ENCODE data around the gene USH1C. TPM values are rescaled to one million over a fixed set of nuclear protein-coding genes. Genes with fewer than 3 reads are reported as not detected.

USH1C gene
- total RNA-seq, 1 experiment from 2014 or later, result 1.0 TPM

GRCh38 chr11:17475666-17476316 is 68.4 kb downstream of the USH1C start:
- H2BK15ac ChIP-seq (ENCODE audit: low read depth, low read length), result no peak overlapping the region
- H2BK12ac ChIP-seq (ENCODE audit: insufficient read length, low read depth, low read length), result no peak overlapping the region
- no peaks in the 10 kb centered on the region; a peak in 1 of 7 replicates for H3K36me3 Mint-ChIP-seq (ENCODE audit: insufficient read depth in 1 of 3, low read depth in 3 of 3)
- peaks cover 34 to 48% of the 10 kb centered on the region in 2 experiments for H3K4me1 Mint-ChIP-seq
- no peak overlapping the region for H2BK120ac ChIP-seq (ENCODE audit: low read depth, low read length, poor library complexity, severe bottlenecking)
- peak overlapping the region; percentile 45 for H2AFZ ChIP-seq (ENCODE audit: low read length)
- peak; percentile 39 for DNase-seq
- H4K20me1 ChIP-seq (ENCODE audit: control insufficient read depth, insufficient read depth, insufficient read length), result peaks cover 2% of the 10 kb centered on the region
- H3K14ac ChIP-seq (ENCODE audit: insufficient read depth, low read length), result no peak overlapping the region
- H2BK5ac ChIP-seq (ENCODE audit: insufficient read length, low read length), result no peak overlapping the region
- TF ChIP-seq CTCF (conservative IDR thresholded peaks at IDR 0.05), result no peak
- H3K79me2 ChIP-seq (ENCODE audit: insufficient read depth, low read length), result no peaks in the 10 kb centered on the region
- H2AK5ac ChIP-seq (ENCODE audit: insufficient read length, low read length), result no peak overlapping the region
- no peak overlapping the region for H3K18ac ChIP-seq (ENCODE audit: insufficient read length, low read depth, low read length)
- H3K4me2 ChIP-seq (ENCODE audit: insufficient read depth, insufficient read length, low read length), result peak overlapping the region; percentile 86
- H3K56ac ChIP-seq (ENCODE audit: insufficient read length, low read depth, low read length), result no peak overlapping the region
- no peak overlapping the region for H4K8ac ChIP-seq (replicated peaks; ENCODE audit: insufficient read length, low read depth, low read length)
- H3K79me1 ChIP-seq (ENCODE audit: insufficient read depth, low read depth, low read length, poor library complexity, severe bottlenecking), result no peaks in the 10 kb centered on the region
- H3K9ac ChIP-seq (ENCODE audit: extremely low read depth, insufficient read length, low read length), result peak overlapping the region; percentile 33
- no peak overlapping the region for H4K5ac ChIP-seq (ENCODE audit: insufficient read length, low read depth, low read length)
- no peak overlapping the region for H3K4ac ChIP-seq (ENCODE audit: low read depth, low read length)
- H4K91ac ChIP-seq (ENCODE audit: insufficient read length, low read depth, low read length), result no peak overlapping the region
- H3K27me3 ChIP-seq (ENCODE audit: insufficient read depth, low read length), result peaks cover 33% of the 10 kb centered on the region; the same call in 1 of the 2 replicates
- H2BK20ac ChIP-seq (ENCODE audit: low read depth, low read length, poor library complexity, severe bottlenecking), result no peak overlapping the region
- peaks cover 11% of the 10 kb centered on the region for H3K23me2 ChIP-seq (ENCODE audit: insufficient read length, low read depth, low read length, poor library complexity, severe bottlenecking)
- H3K9me3 Mint-ChIP-seq, result no peaks in the 10 kb centered on the region
- no peak overlapping the region for H3K27ac Mint-ChIP-seq
- peaks cover 80% of the 10 kb centered on the region for H3K27me3 Mint-ChIP-seq (ENCODE audit: low read depth)
- H3K27ac ChIP-seq (ENCODE audit: insufficient read length, low read depth, low read length), result no peak overlapping the region
- WGBS (ENCODE audit: extremely low coverage, insufficient read length, low lambda C conversion rate), result no CpG with 5 or more reads among the region's 31 CpGs
- peak overlapping the region; percentile 85 to 93 for H3K4me3 Mint-ChIP-seq
- H3K9me3 ChIP-seq (ENCODE audit: control insufficient read depth, low read depth, low read length), result no peaks in the 10 kb centered on the region
- H3T11ph ChIP-seq (ENCODE audit: low read length), result no peak overlapping the region
- H3K4me1 ChIP-seq (ENCODE audit: insufficient read depth, low read length), result no peaks in the 10 kb centered on the region; the same call in 1 of the 2 replicates
- H3K23ac ChIP-seq (ENCODE audit: insufficient read length, low read depth, low read length), result no peak overlapping the region
